SK-N-MC (cell line): ENCODE data around the gene MRPL24.

Experiments used
- EZH2 ChIP-seq: fragments of 200-600 bp; sonication (generic); IDR thresholded peaks from one replicate; pipeline ENCODE4 v1.6.1; 2017; ENCODE audit warnings: antibody characterized with exemption
- FOXP2 ChIP-seq: optimal IDR thresholded peaks from 2 replicates; pipeline ENCODE3; 2011; ENCODE audit warnings: mild to moderate bottlenecking, moderate library complexity; ENCODE audit not compliant: insufficient read depth; ENCODE audit errors: extremely low read length, control extremely low read depth
- POLR2AphosphoS5 ChIP-seq: IDR thresholded peaks from 2 replicates; pipeline ENCODE4 v1.6.1; 2012; ENCODE audit warnings: mild to moderate bottlenecking, low read depth, low read length, borderline replicate concordance

DNA sequence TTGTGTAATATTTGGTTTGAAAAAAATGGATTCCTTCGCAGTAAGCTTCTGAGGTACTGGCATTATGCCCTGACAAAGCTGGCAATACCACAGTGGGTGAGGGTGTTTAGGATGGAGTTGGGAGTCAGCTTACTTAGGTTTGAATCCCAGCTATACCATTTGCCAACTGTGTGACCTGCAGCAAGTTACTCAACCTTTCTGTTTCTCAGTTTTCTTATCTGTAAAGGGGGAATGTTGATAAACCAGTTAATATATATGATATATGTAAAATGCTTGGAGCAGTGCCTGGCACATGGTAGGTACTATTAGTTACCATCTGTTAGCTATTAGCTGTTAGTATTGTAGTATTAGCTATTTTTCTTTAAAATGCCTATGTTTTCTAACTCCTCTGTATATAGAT is 15.5 kb upstream of the MRPL24 start:
- TF ChIP-seq POLR2AphosphoS5: no peak
- no peak for TF ChIP-seq EZH2
- no peak for TF ChIP-seq FOXP2
